Activated T-cell treated with anti-CD3 and anti-CD28 coated beads for 1 hour (primary cell): ENCODE measurements around the gene RHEB.

ENCODE experiments used
- DNase-seq: peaks from one replicate; pipeline ENCODE4 v3.0.0-alpha.2; 2020; ENCODE audit warnings: low read depth

The RHEB gene

GRCh38 chr7:151524845-151525244 is 5.2 kb upstream of the RHEB start:
- no peak for DNase-seq

- no peak for DNase-seq
These were observed 4.6 kb upstream of the RHEB start for GRCh38 chr7:151524331-151524730.

GRCh38 chr7:151520419-151521261 is 945 bp upstream of the RHEB start:
- peak; percentile 11 for DNase-seq

GRCh38 chr7:151518947-151519764 is 539 bp downstream of the RHEB start:
- peak; percentile 40 for DNase-seq

- DNase-seq = peak; percentile 35
These were observed 1.4 kb downstream of the RHEB start for GRCh38 chr7:151518105-151518946.

GRCh38 chr7:151517601-151518104 is 2.0 kb downstream of the RHEB start:
- DNase-seq = no peak

GRCh38 chr7:151515276-151515565 is 4.5 kb downstream of the RHEB start:
- DNase-seq = no peak

GRCh38 chr7:151514461-151515275 is 5.0 kb downstream of the RHEB start:
- no peak for DNase-seq

- no peak for DNase-seq
These were observed 6.6 kb downstream of the RHEB start for GRCh38 chr7:151513133-151513532.

- DNase-seq = no peak
These were observed 7.3 kb downstream of the RHEB start for GRCh38 chr7:151512353-151512752.

GRCh38 chr7:151511946-151512345 is 7.7 kb downstream of the RHEB start:
- DNase-seq = no peak

GRCh38 chr7:151511270-151511669 is 8.4 kb downstream of the RHEB start:
- DNase-seq = no peak

- no peak for DNase-seq
These were observed 9.9 kb downstream of the RHEB start for GRCh38 chr7:151509670-151510333.

GRCh38 chr7:151508991-151509390 is 10.7 kb downstream of the RHEB start:
- DNase-seq = no peak

GRCh38 chr7:151507806-151508205 is 11.9 kb downstream of the RHEB start:
- DNase-seq = no peak

- DNase-seq = no peak
These were observed 12.8 kb downstream of the RHEB start for GRCh38 chr7:151506901-151507382.

GRCh38 chr7:151505836-151506468 is 13.7 kb downstream of the RHEB start:
- DNase-seq = no peak

- no peak for DNase-seq
These were observed 14.3 kb downstream of the RHEB start for GRCh38 chr7:151505433-151505832.

- no peak for DNase-seq
These were observed 14.9 kb downstream of the RHEB start for GRCh38 chr7:151504715-151505326.
